NOMO-1 (cell line): Measurements from ENCODE around the gene POLRMT.

Source experiments
- DNase-seq, 2 experiments: peaks; one replicate each; lab custom pipeline; 2025; ENCODE audit not compliant: unreplicated experiment in 2 of 2; lab: John Stamatoyannopoulos, UW

Gene POLRMT

GRCh38 chr19:648305-648704 lies 15.0 kb upstream of the POLRMT start:
- DNase-seq, result no peak

- DNase-seq, result no peak
Observed at GRCh38 chr19:647566-648284, 14.4 kb upstream of the POLRMT start.

- no peak for DNase-seq
Observed at GRCh38 chr19:646779-647565, 13.6 kb upstream of the POLRMT start.

GRCh38 chr19:645912-646778 lies 12.8 kb upstream of the POLRMT start:
- no peak for DNase-seq

GRCh38 chr19:644789-645188 lies 11.5 kb upstream of the POLRMT start:
- DNase-seq, result no peak

GRCh38 chr19:644363-644762 lies 11.0 kb upstream of the POLRMT start:
- DNase-seq, result no peak

- DNase-seq, result no peak
Observed at GRCh38 chr19:643736-644135, 10.4 kb upstream of the POLRMT start.

- no peak for DNase-seq
Observed at GRCh38 chr19:642767-643727, 9.7 kb upstream of the POLRMT start.

GRCh38 chr19:641702-642101 lies 8.4 kb upstream of the POLRMT start:
- no peak for DNase-seq

GRCh38 chr19:640606-641189 lies 7.4 kb upstream of the POLRMT start:
- no peak for DNase-seq

GRCh38 chr19:640161-640558 lies 6.8 kb upstream of the POLRMT start:
- DNase-seq, result no peak

- DNase-seq, result peak; percentile 70 to 84
Observed at GRCh38 chr19:639253-640160, 6.2 kb upstream of the POLRMT start, which contains the start of gene FGF22. Gene FGF22 (plus strand): TSS chr19:639879. CDS start chr19:639926, 47 bp downstream.

GRCh38 chr19:638906-639252 lies 5.5 kb upstream of the POLRMT start:
- no peak for DNase-seq

- no peak for DNase-seq
Observed at GRCh38 chr19:634975-635652, 1.8 kb upstream of the POLRMT start.

- DNase-seq, result peak in 1 of 2 experiments; percentile 22
Observed at GRCh38 chr19:633786-634639, 676 bp upstream of the POLRMT start.

GRCh38 chr19:632579-633067 lies 714 bp downstream of the POLRMT start:
- peak; percentile 27 to 51 for DNase-seq
